Kidney glomerular epithelial cell (primary cell): ENCODE results near the gene SMCO1.
"Not testable (repeated sequence)": the region's sequence is repeated elsewhere in the genome, so short reads cannot be mapped to it uniquely, and the experiment has no call there.

Source experiments
- DNase-seq: peaks from one replicate; lab custom pipeline; 2025; lab: John Stamatoyannopoulos, UW

SMCO1 gene

GRCh38 chr3:196514913-196515621 is at the start of gene SMCO1:
TSS of gene SMCO1 (minus strand) at chr3:196515346. CDS start at chr3:196515209, 137 bp downstream.
- DNase-seq = no peak

DNA sequence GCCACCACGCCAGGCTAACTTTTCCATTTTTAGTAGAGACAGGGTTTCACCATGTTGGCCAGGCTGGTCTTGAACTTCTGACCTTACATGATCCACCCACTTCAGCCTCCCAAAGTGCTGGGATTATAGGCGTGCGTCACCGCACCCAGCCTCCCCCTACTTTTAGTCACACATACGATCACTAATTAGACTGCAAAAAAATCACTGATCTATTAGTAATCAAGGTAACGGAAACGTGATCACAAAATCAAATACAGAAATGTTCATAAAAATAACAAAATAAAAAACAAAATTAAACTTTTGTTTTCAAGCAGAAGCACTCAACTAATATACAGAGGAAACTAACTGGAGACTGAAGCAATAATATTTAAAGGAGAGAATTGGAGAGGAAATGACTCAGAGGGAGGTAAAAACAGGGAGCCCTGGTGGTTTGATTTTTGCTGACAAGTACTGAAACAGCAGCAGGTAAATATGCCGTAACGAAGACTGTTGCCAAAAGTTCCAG is 48.6 kb upstream of the SMCO1 start:
- DNase-seq = peak; percentile 13

DNA sequence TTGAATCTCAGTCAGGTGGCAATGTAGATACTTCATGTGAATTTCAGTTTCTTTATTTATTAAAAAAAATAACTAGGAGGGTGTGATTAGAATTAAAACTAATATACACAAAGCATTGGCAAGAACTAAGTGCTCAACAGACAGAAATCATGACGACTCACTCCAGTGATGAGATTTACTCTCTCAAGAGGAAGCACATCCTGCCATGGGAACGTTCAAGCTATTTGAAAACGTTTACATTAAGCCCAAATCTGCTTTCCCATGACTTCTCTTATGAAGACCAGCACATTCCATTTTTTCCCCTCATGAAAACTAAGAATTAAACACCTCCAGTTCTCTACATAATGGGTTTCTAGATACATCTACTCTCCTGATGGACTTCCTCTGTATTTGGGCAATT is 44.7 kb upstream of the SMCO1 start:
- DNase-seq = no peak

DNA sequence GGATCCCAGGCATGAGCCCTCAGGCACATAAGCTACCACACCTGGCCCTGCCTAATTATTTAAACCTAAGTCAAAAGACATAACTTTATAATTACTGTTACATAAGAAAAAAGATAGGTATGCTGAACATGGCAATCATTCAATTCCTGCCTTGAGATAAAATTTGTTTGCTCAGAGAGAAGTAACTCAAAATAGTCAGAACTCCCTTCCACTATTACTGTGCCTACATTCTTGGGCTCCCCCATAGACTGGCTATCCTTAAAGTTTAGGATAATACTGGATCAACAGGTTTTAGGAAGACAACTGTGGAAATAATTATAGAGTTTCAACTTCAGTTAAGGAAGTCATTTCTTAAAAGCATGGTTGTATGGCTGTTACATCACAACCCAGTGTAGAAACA is 43.3 kb upstream of the SMCO1 start:
- no peak for DNase-seq

- no peak for DNase-seq
Observed at GRCh38 chr3:196557236-196557635, 42.1 kb upstream of the SMCO1 start.

DNA sequence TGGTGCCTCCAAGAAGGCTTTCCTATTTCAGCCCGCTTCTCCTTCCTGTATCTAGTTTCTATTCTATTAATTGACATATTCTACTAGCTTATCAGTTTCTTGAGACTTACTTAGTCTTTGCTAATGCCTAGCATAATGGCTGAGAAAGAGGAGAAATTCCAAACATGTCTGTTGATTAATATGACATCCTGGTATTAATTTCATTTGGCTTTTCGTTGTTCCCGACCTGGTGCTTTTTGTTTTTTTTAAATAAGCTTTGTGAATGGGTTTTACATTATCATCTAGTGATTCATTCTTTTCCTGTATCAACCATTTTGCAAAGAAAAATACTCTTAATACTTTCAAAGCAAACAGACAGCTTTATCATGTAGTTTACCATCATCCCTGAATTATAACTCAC is 40.1 kb upstream of the SMCO1 start:
- no peak for DNase-seq

GRCh38 chr3:196554205-196554604 is 39.1 kb upstream of the SMCO1 start:
- no peak for DNase-seq

- no peak for DNase-seq
Observed at GRCh38 chr3:196553551-196553950, 38.4 kb upstream of the SMCO1 start.

DNA sequence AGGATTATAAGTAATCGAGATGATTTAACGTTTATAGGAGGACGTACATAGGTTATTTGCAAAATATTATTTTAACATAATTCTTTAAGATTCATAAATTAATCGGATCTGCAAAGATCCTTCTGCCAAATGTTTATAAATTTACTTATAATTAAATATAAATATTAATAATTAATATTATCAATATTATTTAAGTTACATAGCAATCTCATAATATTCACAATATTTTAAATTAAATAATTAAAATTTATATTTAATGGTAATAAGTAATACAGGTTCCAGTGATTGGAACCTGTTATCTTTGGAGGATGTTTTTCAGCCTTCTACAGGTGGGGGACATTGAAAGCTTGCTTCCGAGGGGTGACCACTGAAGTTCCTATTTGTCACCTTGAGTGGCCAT is 37.1 kb upstream of the SMCO1 start:
- DNase-seq = no peak

GRCh38 chr3:196550172-196550571 is 35.0 kb upstream of the SMCO1 start:
- DNase-seq = not testable (repeated sequence)

- not testable (repeated sequence) for DNase-seq
Observed at GRCh38 chr3:196549312-196549711, 34.2 kb upstream of the SMCO1 start.

- DNase-seq = no peak
Observed at GRCh38 chr3:196547067-196547466, 31.9 kb upstream of the SMCO1 start.

GRCh38 chr3:196546537-196546936 is 31.4 kb upstream of the SMCO1 start:
- no peak for DNase-seq

GRCh38 chr3:196544491-196544992 is 29.4 kb upstream of the SMCO1 start:
- DNase-seq = no peak

DNA sequence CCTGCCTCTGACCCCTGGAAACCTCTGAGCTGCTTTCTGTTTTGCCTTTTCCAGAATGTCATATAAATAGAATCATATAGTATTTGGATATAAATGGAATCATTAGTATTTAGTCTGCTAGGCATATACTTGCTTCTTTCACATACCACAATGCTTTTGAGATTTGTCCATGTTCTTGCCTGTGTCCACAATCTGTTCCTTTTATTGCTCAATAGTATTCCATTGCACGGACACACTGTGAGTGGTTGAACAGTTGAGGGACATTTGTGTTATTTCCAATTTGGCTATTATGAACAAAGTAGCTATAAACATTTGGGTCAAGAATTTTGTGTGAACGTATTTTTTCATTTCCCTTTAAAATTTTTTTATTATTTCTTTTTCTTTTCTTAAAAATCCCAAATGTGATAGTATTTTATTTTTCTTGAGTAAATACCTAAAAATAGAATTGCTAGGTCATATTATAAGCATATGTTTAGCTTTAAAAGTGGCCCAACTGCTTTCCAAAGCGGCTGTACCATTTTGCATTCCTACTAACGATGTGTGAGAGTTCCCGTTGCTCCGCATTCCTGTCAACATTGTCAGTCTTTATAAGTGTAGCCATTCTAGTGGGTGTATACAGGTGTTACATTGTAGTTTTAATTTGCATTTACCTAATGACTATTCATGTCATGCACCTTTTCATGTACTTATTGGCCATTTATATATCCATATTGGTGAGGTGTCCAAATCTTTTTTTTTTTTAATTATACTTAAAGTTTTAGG is 26.7 kb upstream of the SMCO1 start:
- DNase-seq = no peak

DNA sequence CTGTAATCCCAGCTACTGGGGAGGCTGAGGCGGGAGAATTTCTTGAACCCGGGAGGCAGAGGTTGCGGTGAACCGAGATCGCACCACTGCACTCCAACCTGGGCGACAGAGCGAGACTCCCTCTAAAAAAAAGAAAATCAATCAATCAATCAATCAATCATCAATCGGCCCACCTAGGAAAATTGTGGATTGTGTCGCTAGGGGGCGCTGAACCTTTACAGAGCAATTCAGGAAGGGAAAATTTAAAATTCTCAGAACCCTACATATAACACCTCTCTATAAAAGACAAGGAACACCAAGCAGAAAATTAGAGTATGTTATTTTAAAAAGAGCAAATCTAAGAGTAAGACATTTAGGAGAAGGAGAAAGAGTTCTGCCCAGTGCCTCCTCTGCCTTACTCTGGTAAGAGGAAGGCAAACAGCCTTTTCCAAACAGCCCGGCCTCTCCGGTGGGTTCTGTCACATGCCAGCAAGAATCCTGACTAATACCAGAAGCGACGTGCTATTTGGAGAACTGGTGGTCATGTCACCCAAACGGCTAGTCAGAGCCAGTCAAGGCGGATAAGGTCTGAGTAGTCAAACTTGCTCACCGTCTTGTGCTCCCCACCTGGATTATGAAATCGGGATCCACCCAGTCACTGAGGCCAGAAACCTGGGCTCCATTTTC is 22.3 kb upstream of the SMCO1 start:
- no peak for DNase-seq

- DNase-seq = no peak
Observed at GRCh38 chr3:196533260-196533681, 18.1 kb upstream of the SMCO1 start.

GRCh38 chr3:196531418-196531817 is 16.3 kb upstream of the SMCO1 start:
- no peak for DNase-seq

DNA sequence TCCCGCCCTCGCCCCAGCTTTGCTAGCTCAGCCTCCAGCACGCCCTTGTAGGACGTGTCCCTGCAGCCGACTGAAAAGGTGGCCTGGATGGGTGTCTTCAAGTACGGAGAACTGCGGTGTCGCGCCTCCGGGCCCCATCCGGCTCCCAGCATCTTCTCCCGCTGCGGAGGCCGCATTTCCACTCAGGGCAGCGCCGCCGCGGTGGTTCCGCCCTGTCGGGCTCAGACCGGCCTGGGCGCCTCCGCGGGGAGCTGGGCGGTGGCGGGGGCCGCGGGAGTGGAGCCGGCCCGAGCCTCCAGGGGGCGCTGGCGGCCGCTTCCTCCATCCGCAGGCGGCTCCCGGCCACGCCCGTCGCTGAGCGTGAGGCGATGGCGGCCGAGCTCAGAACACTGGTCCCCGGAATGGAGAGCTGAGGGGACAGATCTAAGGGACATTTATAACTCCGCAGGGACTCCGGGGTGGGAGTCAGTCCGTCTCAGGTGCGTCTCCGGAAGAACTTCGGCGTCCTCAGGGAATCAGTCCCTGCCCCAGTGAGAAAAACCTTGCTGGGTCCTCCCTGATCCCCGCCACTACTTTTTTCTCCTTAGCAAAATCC is 13.6 kb upstream of the SMCO1 start:
- DNase-seq = peak; percentile 57

DNA sequence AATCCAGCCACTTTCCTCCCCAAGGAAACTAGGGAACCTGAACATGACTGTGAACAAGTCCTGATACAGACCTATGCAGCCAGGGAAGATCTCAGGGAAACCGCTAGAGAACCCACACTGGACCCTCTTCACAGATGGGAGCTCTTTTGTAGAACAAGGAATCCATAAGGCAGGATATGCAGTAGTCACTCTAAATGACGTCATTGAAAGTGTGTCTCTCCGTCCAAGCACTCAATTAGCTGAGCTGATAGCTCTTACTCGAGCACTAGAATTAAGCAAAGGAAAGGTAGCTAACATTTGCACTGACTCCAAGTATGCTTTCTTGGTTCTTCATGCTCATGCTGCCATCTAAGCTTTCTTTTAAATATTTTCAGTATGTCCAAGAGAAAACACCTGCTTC is 10.0 kb upstream of the SMCO1 start:
- DNase-seq = no peak

GRCh38 chr3:196524527-196524926 is 9.4 kb upstream of the SMCO1 start:
- DNase-seq = no peak

- DNase-seq = no peak
Observed at GRCh38 chr3:196523841-196524240, 8.7 kb upstream of the SMCO1 start.
